Caco-2 (cell line): ENCODE measurements around the gene SMOC2. TPM values are rescaled to one million over a fixed set of nuclear protein-coding genes. Genes with fewer than 3 reads are reported as not detected.

Experiments
- BruUV-seq: library from RNA; stranded (reverse); fragments of 400-500 nt; replicated peaks from 2 replicates; lab custom pipeline; 2021; lab: Mats Ljungman, UMichigan
- CTCF ChIA-PET: fragments of 300-600 bp; sonication (Branson Sonifier 250); formaldehyde crosslinking; loops from one replicate; lab custom pipeline; 2022; ENCODE audit warnings: antibody characterized with exemption; lab: Charles Lee
- POLR2A ChIA-PET: fragments of 300-600 bp; sonication (Branson Sonifier 250); formaldehyde crosslinking; loops from one replicate; lab custom pipeline; 2022; ENCODE audit warnings: antibody characterized with exemption; lab: Charles Lee
- DNase-seq, 2 experiments: peaks; one replicate each; pipeline versions ENCODE4 v3.0.0 to v3.0.0-alpha.2; 2020 to 2022
- H3K27me3 ChIP-seq: replicated peaks from 2 replicates; pipeline ENCODE4 v1.6.0; 2011; ENCODE audit warnings: low read length; ENCODE audit not compliant: control insufficient read depth, insufficient read depth
- H3K36me3 ChIP-seq: 2 replicates; pipeline ENCODE4 v1.5.1; 2011; ENCODE audit warnings: low read length; ENCODE audit not compliant: control insufficient read depth, insufficient read depth
- H3K4me1 ChIP-seq: fragments of 250-450 bp; sonication (Bioruptor Pico); 2 replicates; pipeline ENCODE4 v1.5.1; 2020; ENCODE audit warnings: mild to moderate bottlenecking
- H3K4me3 ChIP-seq: 2 replicates; pipeline ENCODE4 v1.5.1; 2011; ENCODE audit warnings: low read depth, mild to moderate bottlenecking, control low read depth, low read length
- H3K9me3 ChIP-seq: fragments of 250-450 bp; sonication (Bioruptor Pico); 2 replicates; pipeline ENCODE4 v1.5.1; 2020; ENCODE audit warnings: mild to moderate bottlenecking, moderate library complexity
- H3K27ac Mint-ChIP-seq: one replicate; pipeline ENCODE4 v1.8.0; 2022; ENCODE audit warnings: mixed read lengths; ENCODE audit not compliant: unreplicated experiment
- H3K27me3 Mint-ChIP-seq: one replicate; pipeline ENCODE4 v1.8.0; 2022; ENCODE audit warnings: mixed read lengths; ENCODE audit not compliant: insufficient read depth, unreplicated experiment
- H3K36me3 Mint-ChIP-seq: one replicate; pipeline ENCODE4 v1.8.0; 2022; ENCODE audit warnings: mild to moderate bottlenecking, mixed read lengths; ENCODE audit not compliant: insufficient read depth, unreplicated experiment
- H3K4me1 Mint-ChIP-seq: one replicate; pipeline ENCODE4 v1.8.0; 2022; ENCODE audit warnings: low read depth, mixed read lengths; ENCODE audit not compliant: unreplicated experiment
- H3K4me3 Mint-ChIP-seq: one replicate; pipeline ENCODE4 v1.8.0; 2022; ENCODE audit warnings: mild to moderate bottlenecking, moderate library complexity, mixed read lengths; ENCODE audit not compliant: unreplicated experiment
- H3K9me3 Mint-ChIP-seq: one replicate; pipeline ENCODE4 v1.8.0; 2022; ENCODE audit warnings: mixed read lengths; ENCODE audit not compliant: unreplicated experiment
- CTCF ChIP-seq, 2 experiments: fragments of 200-600 bp in 1 of 2; IDR thresholded peaks; 1 replicate in 1 of 2; 2 replicates in 1 of 2; pipeline versions ENCODE4 v1.5.1 to v1.8.0; 2011 to 2022; ENCODE audit warnings: antibody characterized with exemption in 1 of 2, control low read depth in 1 of 2, inconsistent platforms in 1 of 2, low read depth in 1 of 2, low read length in 1 of 2, mild to moderate bottlenecking in 1 of 2, moderate library complexity in 1 of 2; ENCODE audit not compliant: insufficient read depth in 1 of 2, severe bottlenecking in 1 of 2, unreplicated experiment in 1 of 2
- intact Hi-C: fragments of 100-400 bp; cut with micrococcal nuclease; formaldehyde crosslinking; loops from one replicate; pipeline ENCODE4 v1.10.0; 2022; ENCODE audit not compliant: unreplicated experiment
- total RNA-seq: library from RNA; stranded (reverse); gene quantifications from 2 replicates; pipeline ENCODE4 v1.2.3, GENCODE V29; 2022

SMOC2 gene
- total RNA-seq, 1 experiment from 2014 or later = 2.8 TPM

GRCh38 chr6:168599118-168599494, 158.1 kb downstream of the SMOC2 start:
- intact Hi-C loops = no loop called here
- TF ChIP-seq CTCF (IDR thresholded peaks at IDR 0.05; ENCODE audit: insufficient read depth in 1 of 2, low read depth in 1 of 2, low read length in 1 of 2, severe bottlenecking in 1 of 2, unreplicated experiment in 1 of 2) = no peak
- no peak overlapping the region for H3K27ac Mint-ChIP-seq
- H3K9me3 Mint-ChIP-seq = peaks cover 14% of the 10 kb centered on the region
- ChIA-PET CTCF (no interaction called here), POLR2A (no interaction called here)
- H3K9me3 ChIP-seq = no peaks in the 10 kb centered on the region
- H3K4me1 Mint-ChIP-seq = peaks cover 16% of the 10 kb centered on the region
- DNase-seq = no peak
- peak overlapping the region; percentile 19 for H3K4me3 Mint-ChIP-seq
- no peaks in the 10 kb centered on the region for H3K27me3 Mint-ChIP-seq
- no TSS peak for BruUV-seq
- H3K4me3 ChIP-seq = no peak overlapping the region
- H3K27me3 ChIP-seq = no peaks in the 10 kb centered on the region
- H3K36me3 ChIP-seq = no peaks in the 10 kb centered on the region; the same call in 1 of the 2 replicates
- H3K4me1 ChIP-seq = peaks cover 6% of the 10 kb centered on the region
- peaks cover 6% of the 10 kb centered on the region for H3K36me3 Mint-ChIP-seq

DNA sequence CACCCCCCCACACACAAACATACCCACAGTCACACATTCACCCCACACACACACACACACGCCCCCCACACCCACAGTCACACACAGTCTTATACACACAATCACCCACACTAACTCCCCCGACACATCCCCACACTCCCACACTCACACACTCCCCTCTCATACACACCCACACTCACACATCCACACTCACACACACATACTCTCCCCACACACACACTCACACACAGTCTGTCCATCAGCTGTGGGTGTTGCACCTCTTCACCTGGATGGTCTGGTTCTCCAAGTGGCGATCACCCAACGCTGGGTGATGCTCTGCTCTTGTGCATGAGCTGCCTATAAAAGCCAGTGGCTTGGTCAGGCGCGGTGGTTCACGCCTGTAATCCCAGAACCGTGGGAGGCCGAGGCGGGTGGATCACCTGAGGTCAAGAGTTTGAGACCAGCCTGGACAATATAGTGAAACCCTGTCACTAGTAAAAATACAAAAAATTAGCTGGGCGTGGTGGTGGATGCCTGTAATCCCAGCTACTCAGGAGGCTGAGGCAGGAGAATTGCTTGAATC, 158.9 kb downstream of the SMOC2 start:
- intact Hi-C loops = loop anchor here (10.0 kb wide), 1 partner anchor 145 kb away; no protein-coding TSS in a partner anchor
- Mint-ChIP-seq H3K4me3 (no peak overlapping the region), H3K27ac (no peak overlapping the region), H3K4me1 (peaks cover 16% of the 10 kb centered on the region), H3K27me3 (no peaks in the 10 kb centered on the region), H3K36me3 (peaks cover 6% of the 10 kb centered on the region), H3K9me3 (peaks cover 14% of the 10 kb centered on the region)
- ChIA-PET POLR2A (no interaction called here), CTCF (no interaction called here)
- H3K4me1 ChIP-seq = peaks cover 6% of the 10 kb centered on the region
- H3K4me3 ChIP-seq = no peak overlapping the region
- no peaks in the 10 kb centered on the region for H3K27me3 ChIP-seq
- no TSS peak for BruUV-seq
- no peaks in the 10 kb centered on the region for H3K9me3 ChIP-seq
- H3K36me3 ChIP-seq = no peaks in the 10 kb centered on the region; the same call in 1 of the 2 replicates
- no peak for TF ChIP-seq CTCF (IDR thresholded peaks at IDR 0.05; ENCODE audit: insufficient read depth in 1 of 2, low read depth in 1 of 2, low read length in 1 of 2, severe bottlenecking in 1 of 2, unreplicated experiment in 1 of 2)
- DNase-seq = no peak

DNA sequence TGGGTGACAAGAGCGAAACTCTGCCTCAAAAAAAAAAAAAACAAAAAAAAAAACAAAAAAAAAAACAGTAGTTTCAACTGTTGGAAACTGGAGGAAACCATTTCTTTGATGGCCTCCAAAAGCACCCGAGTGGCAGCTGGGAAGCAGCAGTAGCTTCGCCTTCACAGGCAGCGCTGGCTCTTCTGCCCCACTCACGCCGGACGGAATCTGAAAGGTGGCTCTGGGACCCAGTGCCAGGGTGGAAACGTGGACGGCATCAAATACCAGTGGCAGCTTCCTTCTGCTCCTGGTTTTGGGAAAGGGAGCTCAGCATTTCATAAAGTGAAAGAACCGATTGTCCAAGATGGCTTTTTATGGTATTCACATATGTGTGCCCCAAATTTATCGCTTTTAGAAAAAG, 159.4 kb downstream of the SMOC2 start:
- Histone ChIP-seq H3K27me3 (no peaks in the 10 kb centered on the region), H3K4me1 (peaks cover 6% of the 10 kb centered on the region), H3K4me3 (no peak overlapping the region), H3K9me3 (no peaks in the 10 kb centered on the region), H3K36me3 (no peaks in the 10 kb centered on the region; the same call in 1 of the 2 replicates)
- Mint-ChIP-seq H3K27me3 (no peaks in the 10 kb centered on the region), H3K36me3 (peaks cover 6% of the 10 kb centered on the region), H3K9me3 (peaks cover 14% of the 10 kb centered on the region), H3K4me3 (no peak overlapping the region), H3K27ac (no peak overlapping the region), H3K4me1 (peaks cover 16% of the 10 kb centered on the region)
- CTCF ChIA-PET = no interaction called here
- POLR2A ChIA-PET = no interaction called here
- no TSS peak for BruUV-seq
- DNase-seq = no peak
- TF ChIP-seq CTCF (IDR thresholded peaks at IDR 0.05; ENCODE audit: insufficient read depth in 1 of 2, low read depth in 1 of 2, low read length in 1 of 2, severe bottlenecking in 1 of 2, unreplicated experiment in 1 of 2) = no peak
- intact Hi-C loops = loop anchor here (10.0 kb wide), 1 partner anchor 146 kb away; no protein-coding TSS in a partner anchor
